Bronchial epithelial cell (primary cell): ENCODE data around the gene BCL11B. TPM values are rescaled to one million over a fixed set of nuclear protein-coding genes. Genes with fewer than 3 reads are reported as not detected.

ENCODE experiments used
- DNase-seq: peaks from one replicate; pipeline ENCODE4 v3.0.0-alpha.2; 2010; ENCODE audit warnings: low read depth
- FAIRE-seq: peaks from 2 replicates; lab custom pipeline; 2011; peaks lifted over from hg19 to GRCh38; lab: Jason Lieb, UNC
- H3K27me3 ChIP-seq: 2 replicates; pipeline ENCODE4 v1.5.1; 2011; ENCODE audit warnings: low read length; ENCODE audit not compliant: control insufficient read depth, insufficient read depth
- H3K36me3 ChIP-seq: 2 replicates; pipeline ENCODE4 v1.5.1; 2011; ENCODE audit warnings: low read length; ENCODE audit not compliant: control insufficient read depth, insufficient read depth
- H3K4me3 ChIP-seq: 2 replicates; pipeline ENCODE4 v1.5.1; 2011; ENCODE audit warnings: mild to moderate bottlenecking, low read depth, low read length, control low read depth
- total RNA-seq: library from RNA; depleted of rRNA; stranded (reverse); fragments of >200 nt; gene quantifications from 2 replicates; pipeline ENCODE4 v1.2.1, GENCODE V29; 2014
- TF ChIP-seq, protein P1 (sequence below): IDR thresholded peaks from 2 replicates; pipeline ENCODE4 v1.5.1; 2011; ENCODE audit warnings: mild to moderate bottlenecking, moderate library complexity, low read length, control low read depth, inconsistent platforms; ENCODE audit not compliant: insufficient read depth, severe bottlenecking

The BCL11B gene
- total RNA-seq, 1 donor from 2014 or later = 5.3 TPM

DNA sequence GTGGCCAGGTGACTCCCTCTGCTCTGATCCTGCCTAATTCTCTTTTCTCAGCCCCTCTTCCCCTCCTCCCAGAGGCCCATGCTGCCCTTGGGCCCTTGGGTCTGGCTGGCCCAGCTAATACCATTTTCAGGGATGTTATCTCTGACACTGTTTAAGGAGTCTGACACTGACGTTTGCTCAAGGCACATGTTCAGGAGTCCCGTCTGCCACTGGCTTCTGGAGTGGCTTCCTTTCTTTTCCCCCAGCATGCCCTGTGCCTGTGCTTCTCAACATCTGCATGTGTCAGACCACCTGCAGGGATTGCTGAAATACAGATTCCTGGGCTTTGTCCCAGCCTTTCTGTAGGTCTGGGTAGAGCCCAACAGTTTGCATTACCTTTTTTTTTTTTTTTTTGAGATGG is 128.9 kb downstream of the BCL11B start:
- FAIRE-seq (no peak), DNase-seq (no peak)
- TF ChIP-seq, protein P1, sequence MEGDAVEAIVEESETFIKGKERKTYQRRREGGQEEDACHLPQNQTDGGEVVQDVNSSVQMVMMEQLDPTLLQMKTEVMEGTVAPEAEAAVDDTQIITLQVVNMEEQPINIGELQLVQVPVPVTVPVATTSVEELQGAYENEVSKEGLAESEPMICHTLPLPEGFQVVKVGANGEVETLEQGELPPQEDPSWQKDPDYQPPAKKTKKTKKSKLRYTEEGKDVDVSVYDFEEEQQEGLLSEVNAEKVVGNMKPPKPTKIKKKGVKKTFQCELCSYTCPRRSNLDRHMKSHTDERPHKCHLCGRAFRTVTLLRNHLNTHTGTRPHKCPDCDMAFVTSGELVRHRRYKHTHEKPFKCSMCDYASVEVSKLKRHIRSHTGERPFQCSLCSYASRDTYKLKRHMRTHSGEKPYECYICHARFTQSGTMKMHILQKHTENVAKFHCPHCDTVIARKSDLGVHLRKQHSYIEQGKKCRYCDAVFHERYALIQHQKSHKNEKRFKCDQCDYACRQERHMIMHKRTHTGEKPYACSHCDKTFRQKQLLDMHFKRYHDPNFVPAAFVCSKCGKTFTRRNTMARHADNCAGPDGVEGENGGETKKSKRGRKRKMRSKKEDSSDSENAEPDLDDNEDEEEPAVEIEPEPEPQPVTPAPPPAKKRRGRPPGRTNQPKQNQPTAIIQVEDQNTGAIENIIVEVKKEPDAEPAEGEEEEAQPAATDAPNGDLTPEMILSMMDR = no peak
- Histone ChIP-seq H3K27me3 (peaks cover 5% of the 10 kb centered on the region), H3K4me3 (no peak overlapping the region), H3K36me3 (no peaks in the 10 kb centered on the region)

DNA sequence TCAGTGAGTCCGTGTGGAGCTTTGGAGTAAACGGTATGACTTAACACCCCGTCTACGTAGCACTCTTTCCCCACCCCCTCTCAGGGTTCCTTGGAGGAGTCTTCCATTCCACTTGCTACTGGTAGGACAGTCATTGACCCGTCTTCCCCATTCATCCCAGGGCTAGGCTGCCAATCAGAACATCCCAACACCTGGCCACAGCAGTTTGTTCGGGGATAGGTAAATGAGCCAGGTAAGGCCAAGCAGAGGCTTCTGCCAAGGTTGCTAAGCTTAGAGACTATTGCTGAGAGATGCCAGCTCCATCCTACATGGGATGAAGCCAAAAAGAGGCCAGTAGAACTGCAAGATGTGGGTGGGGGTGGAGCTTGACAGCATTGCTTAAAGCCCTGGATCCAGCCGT is 130.8 kb downstream of the BCL11B start:
- peak; percentile 7 for FAIRE-seq
- TF ChIP-seq, protein P1 = no peak
- Histone ChIP-seq H3K27me3 (peaks cover 3% of the 10 kb centered on the region), H3K36me3 (no peaks in the 10 kb centered on the region), H3K4me3 (no peak overlapping the region)
- no peak for DNase-seq

DNA sequence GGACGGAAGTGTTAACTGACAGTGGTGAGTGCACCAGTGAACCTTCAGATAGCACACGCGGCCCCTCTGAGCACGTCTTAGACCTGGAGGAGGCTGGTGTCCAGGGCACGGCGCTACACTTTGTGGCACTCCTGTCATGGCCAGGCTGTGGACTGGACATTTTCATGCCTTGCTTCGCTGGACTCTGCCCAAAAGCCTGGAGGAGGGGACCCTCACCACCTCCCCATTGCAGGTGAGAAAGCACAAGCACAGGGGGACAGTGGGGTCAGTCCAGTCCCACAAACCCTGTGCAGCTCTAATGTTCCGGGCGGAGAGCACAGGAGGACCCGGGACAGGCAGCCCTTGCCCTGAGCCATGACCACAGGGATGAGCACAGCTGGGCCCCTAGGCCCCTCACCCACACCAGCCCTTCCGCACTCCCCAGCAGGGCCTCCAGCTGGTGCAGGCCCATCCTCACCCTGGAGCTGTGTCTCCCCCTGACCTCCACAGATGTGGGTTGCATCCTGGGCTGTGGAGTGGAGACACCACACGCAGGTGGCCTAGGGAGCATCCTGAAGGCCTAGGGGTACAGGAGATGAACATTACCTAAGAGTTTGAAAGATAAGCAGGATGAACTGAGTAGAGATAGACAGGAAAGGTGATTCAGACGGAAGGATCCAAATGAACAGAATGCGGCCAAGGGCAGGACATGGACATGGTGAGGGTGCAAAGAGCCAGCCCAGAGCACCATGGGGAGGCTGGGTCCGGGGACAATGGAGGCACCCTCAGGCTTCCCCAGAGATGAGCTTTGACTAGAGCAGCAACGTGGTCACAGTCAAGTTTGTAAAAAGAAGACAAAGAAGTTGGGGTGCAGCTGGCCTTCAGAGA is 132.8 kb downstream of the BCL11B start:
- no peak for DNase-seq
- Histone ChIP-seq H3K4me3 (no peak overlapping the region), H3K27me3 (peaks cover 3% of the 10 kb centered on the region), H3K36me3 (no peaks in the 10 kb centered on the region)
- no peak for FAIRE-seq
- TF ChIP-seq, protein P1 = no peak

DNA sequence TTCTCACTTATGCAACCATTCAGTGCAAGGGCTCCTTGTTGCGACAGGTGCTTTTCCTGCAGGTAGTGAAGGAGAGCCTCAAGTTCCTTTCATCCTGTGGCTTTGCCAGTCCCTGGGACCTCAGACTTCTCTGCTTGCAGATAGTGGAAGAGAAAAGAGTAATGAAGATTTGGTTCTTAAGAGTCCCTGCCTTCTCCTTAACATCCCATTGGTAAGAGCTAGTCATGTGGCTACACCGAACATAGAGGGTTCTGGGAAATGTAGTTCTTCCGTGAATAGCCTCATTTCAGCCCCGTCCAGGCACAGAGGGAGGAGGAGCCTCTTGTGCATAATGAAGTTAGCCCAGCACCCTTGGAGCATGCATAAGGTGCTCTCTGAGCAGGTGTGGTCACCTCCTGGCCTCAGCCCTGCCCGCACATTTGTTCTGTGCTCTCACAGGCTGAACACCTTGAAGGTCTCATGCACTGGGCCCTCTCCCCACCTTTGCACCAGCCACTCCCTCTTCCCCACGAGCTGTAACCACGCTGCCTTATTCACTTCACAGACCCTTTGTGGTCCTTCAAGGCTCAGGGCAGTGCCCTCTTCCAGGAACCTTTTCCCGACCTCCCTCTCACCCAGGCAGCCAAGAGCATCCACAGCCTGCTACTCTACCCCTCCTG is 134.0 kb downstream of the BCL11B start:
- Histone ChIP-seq H3K4me3 (no peak overlapping the region), H3K36me3 (no peaks in the 10 kb centered on the region), H3K27me3 (peaks cover 3% of the 10 kb centered on the region)
- peak; percentile 17 for DNase-seq
- TF ChIP-seq, protein P1 = no peak
- FAIRE-seq = no peak

DNA sequence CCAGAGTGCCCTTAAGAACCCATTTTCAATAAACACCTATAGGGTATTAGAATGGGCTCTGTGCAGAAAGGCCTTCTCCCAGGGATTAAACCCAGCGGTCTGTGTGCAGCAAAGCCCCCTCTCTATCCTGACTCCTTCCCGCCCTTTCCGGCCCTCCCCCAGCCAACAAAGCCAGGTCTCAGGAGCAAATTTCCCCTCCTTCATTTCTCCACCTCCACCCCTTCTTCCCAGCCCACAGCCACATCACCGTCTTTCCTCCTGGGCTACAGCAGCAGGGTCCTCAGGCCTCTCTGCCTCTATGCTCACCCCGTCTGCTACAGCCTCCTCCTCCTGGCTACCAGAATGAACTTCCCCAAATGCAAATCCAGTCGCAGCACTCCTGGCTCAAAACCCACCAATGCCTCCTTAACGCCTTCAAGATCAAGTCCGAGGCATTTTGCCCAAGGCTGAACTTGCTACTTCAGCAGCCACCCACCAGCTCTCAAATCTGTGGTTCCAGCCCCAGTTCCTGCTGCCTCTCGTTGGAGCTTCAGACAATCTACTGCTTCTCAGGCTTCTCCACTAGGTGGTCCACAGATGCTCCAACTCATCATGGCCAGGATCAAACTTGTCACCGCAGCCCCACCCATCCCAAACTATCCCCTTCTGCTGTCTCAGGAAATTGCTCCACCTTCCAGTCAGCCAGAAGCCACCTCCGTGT is 134.8 kb downstream of the BCL11B start:
- Histone ChIP-seq H3K4me3 (no peak overlapping the region), H3K27me3 (peaks cover 3% of the 10 kb centered on the region), H3K36me3 (no peaks in the 10 kb centered on the region)
- TF ChIP-seq, protein P1 = no peak
- DNase-seq = no peak
- no peak for FAIRE-seq
